Astrocyte of the spinal cord (primary cell): ENCODE measurements around the gene ZNRF3.

ENCODE experiments used
- DNase-seq: peaks from one replicate; pipeline ENCODE4 v3.0.0; 2011; ENCODE audit warnings: low read depth, low spot score
- H3K4me3 ChIP-seq: 2 replicates; pipeline ENCODE4 v1.5.1; 2011; ENCODE audit warnings: low read depth, mild to moderate bottlenecking, low read length, moderate library complexity
- CTCF ChIP-seq: IDR thresholded peaks from 2 replicates; pipeline ENCODE4 v1.5.1; 2012; ENCODE audit warnings: low read depth, mild to moderate bottlenecking, low read length, inconsistent platforms
- in situ Hi-C: cut with HindIII; loops from 2 replicates; pipeline ENCODE4 v1.10.0; 2017; ENCODE audit warnings: low sequenced_read_pairs

ZNRF3 gene

GRCh38 chr22:28953403-28953802, 70.0 kb downstream of the ZNRF3 start:
- in situ Hi-C loops = no loop called here
- no peak overlapping the region for H3K4me3 ChIP-seq
- no peak for DNase-seq
- no peak for TF ChIP-seq CTCF

GRCh38 chr22:28953976-28954880, 70.9 kb downstream of the ZNRF3 start:
- no peak overlapping the region for H3K4me3 ChIP-seq
- no peak for TF ChIP-seq CTCF
- DNase-seq = no peak
- in situ Hi-C loops = no loop called here

- DNase-seq = no peak
- H3K4me3 ChIP-seq = no peak overlapping the region
- no peak for TF ChIP-seq CTCF
- in situ Hi-C loops = no loop called here
Observed at GRCh38 chr22:28955817-28956216, 72.4 kb downstream of the ZNRF3 start.

GRCh38 chr22:28956506-28956905, 73.1 kb downstream of the ZNRF3 start:
- TF ChIP-seq CTCF = no peak
- H3K4me3 ChIP-seq = no peak overlapping the region
- in situ Hi-C loops = no loop called here
- no peak for DNase-seq

- H3K4me3 ChIP-seq = no peak overlapping the region
- in situ Hi-C loops = no loop called here
- TF ChIP-seq CTCF = no peak
- peak; percentile 33 for DNase-seq
Observed at GRCh38 chr22:28958611-28959010, 75.2 kb downstream of the ZNRF3 start.

GRCh38 chr22:28962042-28962554, 78.7 kb downstream of the ZNRF3 start:
- no peak overlapping the region for H3K4me3 ChIP-seq
- in situ Hi-C loops = no loop called here
- no peak for TF ChIP-seq CTCF
- no peak for DNase-seq
